HEK293 (cell line): ENCODE results near the gene C1QL2.

Source experiments
- CTCF ChIA-PET: fragments of 350-600 bp; formaldehyde crosslinking; extraction: SDS; loops from one replicate; lab custom pipeline; 2021; ENCODE audit warnings: antibody characterized with exemption; lab: Yijun Ruan, JAX
- POLR2A ChIA-PET: fragments of 300-600 bp; formaldehyde crosslinking; extraction: SDS; loops from one replicate; lab custom pipeline; 2020; ENCODE audit warnings: antibody characterized with exemption, inconsistent platforms; lab: Yijun Ruan, JAX
- H3K27ac ChIP-seq: fragments of 200-500 bp; sonication (Bioruptor generic); 2 replicates; pipeline ENCODE4 v1.5.1; 2014; ENCODE audit warnings: low read depth, low read length, control low read depth, inconsistent platforms; ENCODE audit errors: extremely low read depth
- H3K36me3 ChIP-seq, 2 experiments: fragments of 200-500 bp in 1 of 2; sonication (Bioruptor generic) in 1 of 2; 1 replicate in 1 of 2; 2 replicates in 1 of 2; pipeline ENCODE4 v1.5.1; 2014 to 2017; ENCODE audit warnings: inconsistent platforms in 2 of 2, low read length in 2 of 2; ENCODE audit not compliant: control insufficient read depth in 2 of 2, insufficient read depth in 1 of 2
- H3K4me1 ChIP-seq: fragments of 200-500 bp; sonication (Bioruptor generic); 2 replicates; pipeline ENCODE4 v1.5.1; 2014; ENCODE audit warnings: mild to moderate bottlenecking, low read length, inconsistent platforms; ENCODE audit not compliant: control insufficient read depth, insufficient read depth
- H3K4me3 ChIP-seq: 2 replicates; pipeline ENCODE4 v1.5.1; 2011; ENCODE audit warnings: low read depth, mild to moderate bottlenecking, control low read depth, low read length, moderate library complexity
- H3K9me3 ChIP-seq: fragments of 200-500 bp; sonication (Bioruptor generic); 2 replicates; pipeline ENCODE4 v1.5.1; 2014; ENCODE audit warnings: low read depth, low read length, inconsistent platforms; ENCODE audit not compliant: control insufficient read depth, insufficient read depth
- HIC1 ChIP-seq: fragments of 450-650 bp; formaldehyde crosslinking; IDR thresholded peaks from 2 replicates; pipeline ENCODE4 v1.5.1; 2016; ENCODE audit warnings: missing biosample characterization, missing genetic modification characterization
- INSM2 ChIP-seq: fragments of 450-650 bp; formaldehyde crosslinking; IDR thresholded peaks from 2 replicates; pipeline ENCODE4 v1.5.1; 2016; ENCODE audit warnings: missing biosample characterization, missing genetic modification characterization
- OVOL3 ChIP-seq: fragments of 450-650 bp; formaldehyde crosslinking; IDR thresholded peaks from 2 replicates; pipeline ENCODE4 v1.5.1; 2016; ENCODE audit warnings: missing biosample characterization, missing genetic modification characterization
- REST ChIP-seq: fragments of 450-650 bp; formaldehyde crosslinking; IDR thresholded peaks from 2 replicates; pipeline ENCODE4 v1.5.1; 2016; ENCODE audit warnings: missing biosample characterization, missing genetic modification characterization
- TCF7L2 ChIP-seq: IDR thresholded peaks from 2 replicates; pipeline ENCODE4 v1.6.1; 2011; ENCODE audit warnings: low read depth, mild to moderate bottlenecking, inconsistent platforms, low read length, moderate library complexity, borderline replicate concordance
- ZNF202 ChIP-seq: fragments of 450-650 bp; formaldehyde crosslinking; IDR thresholded peaks from 2 replicates; pipeline ENCODE4 v1.5.1; 2016; ENCODE audit warnings: missing biosample characterization, missing genetic modification characterization, borderline replicate concordance
- ZNF211 ChIP-seq: fragments of 450-650 bp; formaldehyde crosslinking; IDR thresholded peaks from 2 replicates; pipeline ENCODE4 v1.5.1; 2016; ENCODE audit warnings: low read depth, missing biosample characterization, missing genetic modification characterization
- ZNF311 ChIP-seq: fragments of 450-650 bp; formaldehyde crosslinking; IDR thresholded peaks from 2 replicates; pipeline ENCODE4 v1.5.1; 2017; ENCODE audit warnings: missing biosample characterization, missing genetic modification characterization, borderline replicate concordance
- ZNF324 ChIP-seq: fragments of 450-650 bp; formaldehyde crosslinking; IDR thresholded peaks from 2 replicates; pipeline ENCODE4 v1.5.1; 2016; ENCODE audit warnings: missing biosample characterization, missing genetic modification characterization
- ZNF37A ChIP-seq: fragments of 450-650 bp; IDR thresholded peaks from 2 replicates; pipeline ENCODE4 v1.5.1; 2018; ENCODE audit warnings: missing biosample characterization, missing genetic modification characterization
- ZNF558 ChIP-seq: fragments of 450-650 bp; formaldehyde crosslinking; IDR thresholded peaks from 2 replicates; pipeline ENCODE4 v1.5.1; 2016; ENCODE audit warnings: missing biosample characterization, missing genetic modification characterization
- ZNF600 ChIP-seq: fragments of 450-650 bp; formaldehyde crosslinking; IDR thresholded peaks from 2 replicates; pipeline ENCODE4 v1.5.1; 2016; ENCODE audit warnings: missing biosample characterization, missing genetic modification characterization
- ZNF660 ChIP-seq: fragments of 450-650 bp; IDR thresholded peaks from 2 replicates; pipeline ENCODE4 v1.5.1; 2018; ENCODE audit warnings: missing biosample characterization, mild to moderate bottlenecking, missing genetic modification characterization
- ZNF707 ChIP-seq: fragments of 450-650 bp; formaldehyde crosslinking; IDR thresholded peaks from 2 replicates; pipeline ENCODE4 v1.5.1; 2016; ENCODE audit warnings: missing biosample characterization, missing genetic modification characterization
- ZNF792 ChIP-seq: fragments of 450-650 bp; formaldehyde crosslinking; IDR thresholded peaks from 2 replicates; pipeline ENCODE4 v1.5.1; 2016; ENCODE audit warnings: missing biosample characterization, missing genetic modification characterization

Gene C1QL2

GRCh38 chr2:119205001-119205706 lies 46.6 kb upstream of the C1QL2 start:
- TF ChIP-seq ZNF324 (tag by site-specific recombination) (no peak), ZNF792 (tag by site-specific recombination) (no peak), HIC1 (tag by site-specific recombination) (no peak), REST (tag by site-specific recombination) (no peak), TCF7L2 (no peak), ZNF600 (tag by site-specific recombination) (no peak), INSM2 (tag by site-specific recombination) (no peak), ZNF37A (tag by site-specific recombination) (no peak), ZNF660 (tag by site-specific recombination) (no peak), ZNF311 (tag by site-specific recombination) (no peak)
- no peaks in the 10 kb centered on the region for H3K9me3 ChIP-seq
- ChIA-PET CTCF (no interaction called here), POLR2A (no interaction called here)
- H3K4me3 ChIP-seq, result no peak overlapping the region
- H3K4me1 ChIP-seq, result no peaks in the 10 kb centered on the region
- H3K27ac ChIP-seq, result no peak overlapping the region
- no peaks in the 10 kb centered on the region for H3K36me3 ChIP-seq

- POLR2A ChIA-PET, result no interaction called here
- no peaks in the 10 kb centered on the region for H3K36me3 ChIP-seq
- H3K4me1 ChIP-seq, result no peaks in the 10 kb centered on the region
- H3K9me3 ChIP-seq, result no peaks in the 10 kb centered on the region
- no peak for TF ChIP-seq ZNF202 (tag by site-specific recombination)
- no peak for TF ChIP-seq ZNF707 (tag by site-specific recombination)
- no peak for TF ChIP-seq OVOL3 (tag by site-specific recombination)
- no peak for TF ChIP-seq ZNF558 (tag by site-specific recombination)
- TF ChIP-seq ZNF211 (tag by site-specific recombination), result no peak
- no peak overlapping the region for H3K4me3 ChIP-seq
- CTCF ChIA-PET, result no interaction called here
- no peak overlapping the region for H3K27ac ChIP-seq
Observed at GRCh38 chr2:119204525-119204924, 46.0 kb upstream of the C1QL2 start.
